Measurements from ENCODE around the gene SEMA6A.

The SEMA6A gene

DNA sequence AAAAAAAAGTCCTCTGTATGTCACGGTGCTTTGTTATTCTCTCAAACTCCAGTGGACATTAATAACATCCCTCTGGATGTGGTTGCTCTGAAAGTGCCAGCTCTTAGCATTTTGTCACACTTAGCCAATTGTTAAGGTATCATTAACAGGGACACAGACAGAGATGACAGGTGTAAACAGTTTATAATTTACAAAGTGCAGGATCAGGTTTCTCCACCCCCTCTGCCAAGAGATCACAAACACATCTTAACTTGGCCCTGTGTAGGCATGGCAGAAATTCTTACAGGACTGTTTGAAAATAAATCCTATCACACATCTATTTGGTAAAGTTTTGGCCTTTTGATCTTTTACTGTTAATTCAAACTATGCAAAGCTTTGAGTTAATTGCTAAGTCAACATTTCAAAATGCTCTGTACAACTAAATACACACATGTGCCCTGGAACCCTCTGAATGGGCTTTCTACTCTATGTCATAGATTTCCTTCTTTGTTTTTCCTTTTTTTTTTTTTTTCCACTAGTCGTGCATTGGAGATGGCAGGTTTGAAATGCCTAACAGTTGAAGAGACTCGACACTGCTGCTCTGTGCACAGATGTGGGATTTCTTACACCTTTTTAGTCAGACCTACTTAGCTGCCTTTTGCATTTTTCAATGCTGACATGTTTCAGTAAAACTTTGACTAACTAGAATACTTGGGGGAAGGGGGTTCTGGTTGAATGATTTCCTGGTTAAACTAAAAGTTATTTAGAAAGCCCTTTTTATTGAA, 41.7 kb downstream of the SEMA6A start:
- H3K79me2 ChIP-seq (ENCODE audit: control insufficient read depth, insufficient read depth, low read length, unreplicated experiment) = no peaks in the 10 kb centered on the region
- H3K36me3 ChIP-seq (ENCODE audit: insufficient read depth, low read length) = no peaks in the 10 kb centered on the region
- no peak overlapping the region for H3K27ac ChIP-seq (ENCODE audit: low read depth, low read length)
- no peak overlapping the region for H2AFZ ChIP-seq (ENCODE audit: low read length, unreplicated experiment)
- H3K4me3 ChIP-seq (ENCODE audit: low read depth, low read length) = no peak overlapping the region
- H3K4me1 ChIP-seq (ENCODE audit: control insufficient read depth, insufficient read depth, low read length, unreplicated experiment) = no peaks in the 10 kb centered on the region
- H3K27me3 ChIP-seq (ENCODE audit: insufficient read depth, low read length) = peaks cover 11% of the 10 kb centered on the region; the same call in 1 of the 2 replicates

DNA sequence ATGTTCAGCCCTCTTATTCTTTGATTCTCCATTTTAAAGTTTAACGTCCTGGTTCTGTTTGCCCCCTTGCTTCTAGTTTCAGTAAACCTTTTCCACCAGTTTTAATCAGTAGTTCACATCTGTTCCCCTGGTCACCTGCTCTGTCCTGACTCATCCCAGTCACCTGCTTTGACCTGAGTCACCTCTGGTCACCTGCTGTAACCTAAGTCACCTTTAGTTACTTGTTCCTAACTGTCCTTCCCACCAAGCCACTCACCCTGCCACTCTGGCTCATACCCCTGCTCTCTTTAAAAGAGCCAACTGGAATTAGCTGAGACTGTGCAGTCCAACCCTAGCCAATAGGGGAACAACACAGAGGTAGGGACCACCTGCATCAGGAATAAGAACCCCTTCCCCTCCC, 43.0 kb downstream of the SEMA6A start:
- Histone ChIP-seq H3K79me2 (ENCODE audit: control insufficient read depth, insufficient read depth, low read length, unreplicated experiment) (no peaks in the 10 kb centered on the region), H2AFZ (ENCODE audit: low read length, unreplicated experiment) (no peak overlapping the region), H3K4me3 (ENCODE audit: low read depth, low read length) (no peak overlapping the region), H3K36me3 (ENCODE audit: insufficient read depth, low read length) (no peaks in the 10 kb centered on the region), H3K27me3 (ENCODE audit: insufficient read depth, low read length) (peaks cover 15% of the 10 kb centered on the region), H3K27ac (ENCODE audit: low read depth, low read length) (no peak overlapping the region), H3K4me1 (ENCODE audit: control insufficient read depth, insufficient read depth, low read length, unreplicated experiment) (no peaks in the 10 kb centered on the region)

DNA sequence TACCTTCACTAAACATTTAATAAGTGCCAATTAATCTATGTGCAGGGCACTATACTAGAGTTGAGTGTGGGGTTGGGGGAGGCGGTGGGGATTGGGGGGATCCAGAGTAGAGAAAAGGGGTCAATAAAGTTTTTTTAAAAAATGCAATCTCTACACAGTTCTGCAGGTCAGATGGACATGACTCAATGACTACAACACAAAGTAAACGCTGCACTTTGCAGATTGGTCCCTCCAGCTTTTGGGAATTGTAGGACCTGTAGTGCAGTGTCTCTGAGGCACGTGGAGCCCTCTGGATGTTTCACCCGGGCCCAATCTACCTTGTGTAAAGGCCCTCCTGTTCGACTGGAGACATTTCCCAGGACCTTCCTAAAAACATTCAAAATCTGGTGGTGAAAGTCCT, 43.5 kb downstream of the SEMA6A start:
- Histone ChIP-seq H3K4me3 (ENCODE audit: low read depth, low read length) (no peak overlapping the region), H3K4me1 (ENCODE audit: control insufficient read depth, insufficient read depth, low read length, unreplicated experiment) (no peaks in the 10 kb centered on the region), H3K36me3 (ENCODE audit: insufficient read depth, low read length) (no peaks in the 10 kb centered on the region), H2AFZ (ENCODE audit: low read length, unreplicated experiment) (no peak overlapping the region), H3K27ac (ENCODE audit: low read depth, low read length) (no peak overlapping the region), H3K79me2 (ENCODE audit: control insufficient read depth, insufficient read depth, low read length, unreplicated experiment) (no peaks in the 10 kb centered on the region), H3K27me3 (ENCODE audit: insufficient read depth, low read length) (peaks cover 15% of the 10 kb centered on the region)

DNA sequence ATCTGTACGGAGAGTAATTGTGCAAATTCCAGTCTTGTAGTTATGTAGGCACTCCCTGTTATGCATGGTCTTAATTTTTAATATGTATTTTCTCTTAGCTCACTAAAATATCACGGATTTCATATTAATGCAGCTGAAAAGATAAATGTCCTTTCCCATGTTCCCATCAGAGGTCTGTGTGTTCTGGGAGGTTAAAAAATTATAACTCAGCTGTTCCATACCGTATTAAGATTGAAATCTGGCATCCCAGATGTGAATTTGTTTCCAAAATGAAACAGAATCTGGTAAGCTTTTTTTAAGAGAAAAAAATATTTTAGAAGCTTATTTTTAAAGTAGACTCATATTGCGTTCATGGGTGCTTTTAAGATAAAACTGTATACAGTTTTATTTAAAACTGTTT, 44.3 kb downstream of the SEMA6A start:
- H3K27ac ChIP-seq (ENCODE audit: low read depth, low read length) = no peak overlapping the region
- no peaks in the 10 kb centered on the region for H3K79me2 ChIP-seq (ENCODE audit: control insufficient read depth, insufficient read depth, low read length, unreplicated experiment)
- no peaks in the 10 kb centered on the region for H3K4me1 ChIP-seq (ENCODE audit: control insufficient read depth, insufficient read depth, low read length, unreplicated experiment)
- no peaks in the 10 kb centered on the region for H3K36me3 ChIP-seq (ENCODE audit: insufficient read depth, low read length)
- peaks cover 15% of the 10 kb centered on the region for H3K27me3 ChIP-seq (ENCODE audit: insufficient read depth, low read length)
- no peak overlapping the region for H2AFZ ChIP-seq (ENCODE audit: low read length, unreplicated experiment)
- no peak overlapping the region for H3K4me3 ChIP-seq (ENCODE audit: low read depth, low read length)

DNA sequence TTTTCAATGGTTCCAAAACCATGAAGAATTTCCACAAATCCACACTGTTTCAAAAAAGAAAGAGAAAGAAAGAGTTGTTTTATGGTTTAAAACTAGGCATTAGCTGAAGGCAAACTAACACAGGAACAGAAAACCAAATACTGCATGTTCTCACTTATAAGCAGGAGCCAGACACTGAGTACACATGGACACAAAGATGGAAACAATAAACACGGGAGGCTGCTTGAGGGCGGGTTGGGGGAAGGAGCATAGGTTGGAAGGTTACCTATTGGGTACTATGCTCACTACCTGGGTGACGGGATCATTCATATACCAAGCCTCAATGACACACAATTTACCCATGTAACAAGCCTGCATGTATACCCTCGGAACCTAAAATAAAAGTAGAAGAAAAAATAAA, 45.0 kb downstream of the SEMA6A start:
- Histone ChIP-seq H3K27me3 (ENCODE audit: insufficient read depth, low read length) (peaks cover 15% of the 10 kb centered on the region), H3K4me3 (ENCODE audit: low read depth, low read length) (no peak overlapping the region), H2AFZ (ENCODE audit: low read length, unreplicated experiment) (no peak overlapping the region), H3K4me1 (ENCODE audit: control insufficient read depth, insufficient read depth, low read length, unreplicated experiment) (no peaks in the 10 kb centered on the region), H3K36me3 (ENCODE audit: insufficient read depth, low read length) (no peaks in the 10 kb centered on the region), H3K79me2 (ENCODE audit: control insufficient read depth, insufficient read depth, low read length, unreplicated experiment) (no peaks in the 10 kb centered on the region), H3K27ac (ENCODE audit: low read depth, low read length) (no peak overlapping the region)

DNA sequence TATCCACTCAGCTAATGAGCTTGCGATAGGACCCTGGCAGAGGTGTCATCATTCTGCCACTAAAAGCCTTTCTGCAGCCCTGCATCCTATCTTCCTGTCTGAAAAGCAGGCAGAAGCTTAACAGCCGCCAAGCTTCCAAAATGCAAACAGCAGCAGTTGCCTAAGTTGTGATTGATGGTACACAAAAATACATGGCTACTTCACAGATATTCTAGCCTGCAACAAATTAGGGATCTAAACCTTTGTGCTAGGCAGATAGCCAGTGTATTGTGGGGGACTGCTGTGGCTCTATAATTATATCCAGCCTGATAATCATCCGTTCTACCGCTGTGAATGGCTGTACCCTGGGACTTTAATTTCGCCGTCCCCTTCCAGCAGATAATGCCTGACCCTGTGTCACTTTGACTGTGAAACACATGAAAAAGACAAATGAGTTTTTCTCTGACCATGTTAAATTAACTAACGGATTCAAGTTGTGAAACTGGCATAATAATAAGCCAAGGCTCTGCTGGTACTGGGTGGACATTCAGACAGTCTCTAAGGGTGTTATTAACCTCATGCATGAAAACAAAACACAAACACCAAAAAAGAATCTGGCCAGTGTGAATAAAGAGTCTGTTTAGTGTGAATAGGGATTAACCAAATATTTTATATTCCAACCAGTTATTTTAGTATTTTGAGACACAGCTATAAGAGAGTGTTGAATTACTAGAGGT, 45.9 kb downstream of the SEMA6A start:
- H3K36me3 ChIP-seq (ENCODE audit: insufficient read depth, low read length) = no peaks in the 10 kb centered on the region
- H3K27me3 ChIP-seq (ENCODE audit: insufficient read depth, low read length) = peaks cover 15% of the 10 kb centered on the region
- H3K79me2 ChIP-seq (ENCODE audit: control insufficient read depth, insufficient read depth, low read length, unreplicated experiment) = no peaks in the 10 kb centered on the region
- H3K4me1 ChIP-seq (ENCODE audit: control insufficient read depth, insufficient read depth, low read length, unreplicated experiment) = no peaks in the 10 kb centered on the region
- H2AFZ ChIP-seq (ENCODE audit: low read length, unreplicated experiment) = no peak overlapping the region
- H3K4me3 ChIP-seq (ENCODE audit: low read depth, low read length) = no peak overlapping the region
- no peak overlapping the region for H3K27ac ChIP-seq (ENCODE audit: low read depth, low read length)

DNA sequence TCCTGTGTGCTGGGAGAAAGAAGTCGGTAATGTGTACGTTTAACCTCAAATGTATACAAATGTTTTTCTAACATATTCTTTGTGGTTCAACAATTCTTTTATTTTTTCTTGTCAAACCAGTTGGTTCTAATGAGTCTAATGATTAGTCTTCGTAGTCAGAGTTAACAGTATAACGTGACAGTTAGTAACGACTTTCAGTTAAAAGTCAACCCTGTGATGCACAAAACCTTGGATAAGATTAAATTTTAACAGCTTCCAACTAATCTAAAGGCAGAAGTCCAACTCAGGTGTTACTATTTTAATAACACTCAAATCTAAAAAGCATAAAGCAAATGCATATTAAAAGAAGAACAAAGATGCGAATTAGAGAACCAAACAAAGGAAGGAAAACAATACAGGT, 47.0 kb downstream of the SEMA6A start:
- no peak overlapping the region for H3K27ac ChIP-seq (ENCODE audit: low read depth, low read length)
- no peak overlapping the region for H3K4me3 ChIP-seq (ENCODE audit: low read depth, low read length)
- H2AFZ ChIP-seq (ENCODE audit: low read length, unreplicated experiment) = no peak overlapping the region
- H3K36me3 ChIP-seq (ENCODE audit: insufficient read depth, low read length) = no peaks in the 10 kb centered on the region
- H3K4me1 ChIP-seq (ENCODE audit: control insufficient read depth, insufficient read depth, low read length, unreplicated experiment) = no peaks in the 10 kb centered on the region
- H3K27me3 ChIP-seq (ENCODE audit: insufficient read depth, low read length) = peaks cover 15% of the 10 kb centered on the region
- no peaks in the 10 kb centered on the region for H3K79me2 ChIP-seq (ENCODE audit: control insufficient read depth, insufficient read depth, low read length, unreplicated experiment)

DNA sequence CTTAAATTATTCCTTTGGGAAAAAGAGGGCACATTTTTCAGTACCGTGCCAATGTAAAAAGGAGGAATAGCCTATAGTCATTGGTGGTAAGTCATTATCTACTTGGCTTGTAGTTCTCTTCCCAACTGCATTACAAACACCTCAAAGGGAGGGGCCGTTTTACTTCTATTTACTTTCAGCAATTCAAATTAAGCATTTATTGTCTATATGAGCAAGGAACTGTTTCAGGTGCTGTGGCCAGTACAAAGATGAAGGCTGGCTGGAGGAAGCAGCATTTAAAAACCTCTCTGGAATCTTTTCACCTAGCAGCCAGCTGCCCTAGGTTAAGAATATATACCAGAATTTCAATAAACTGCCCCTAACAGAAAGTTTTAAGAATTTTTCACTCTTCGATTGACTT, 48.9 kb downstream of the SEMA6A start:
- H3K27ac ChIP-seq (ENCODE audit: low read depth, low read length) = no peak overlapping the region
- H3K4me3 ChIP-seq (ENCODE audit: low read depth, low read length) = no peak overlapping the region
- no peak overlapping the region for H2AFZ ChIP-seq (ENCODE audit: low read length, unreplicated experiment)
- no peaks in the 10 kb centered on the region for H3K4me1 ChIP-seq (ENCODE audit: control insufficient read depth, insufficient read depth, low read length, unreplicated experiment)
- H3K36me3 ChIP-seq (ENCODE audit: insufficient read depth, low read length) = no peaks in the 10 kb centered on the region
- peaks cover 15% of the 10 kb centered on the region for H3K27me3 ChIP-seq (ENCODE audit: insufficient read depth, low read length)
- no peaks in the 10 kb centered on the region for H3K79me2 ChIP-seq (ENCODE audit: control insufficient read depth, insufficient read depth, low read length, unreplicated experiment)

DNA sequence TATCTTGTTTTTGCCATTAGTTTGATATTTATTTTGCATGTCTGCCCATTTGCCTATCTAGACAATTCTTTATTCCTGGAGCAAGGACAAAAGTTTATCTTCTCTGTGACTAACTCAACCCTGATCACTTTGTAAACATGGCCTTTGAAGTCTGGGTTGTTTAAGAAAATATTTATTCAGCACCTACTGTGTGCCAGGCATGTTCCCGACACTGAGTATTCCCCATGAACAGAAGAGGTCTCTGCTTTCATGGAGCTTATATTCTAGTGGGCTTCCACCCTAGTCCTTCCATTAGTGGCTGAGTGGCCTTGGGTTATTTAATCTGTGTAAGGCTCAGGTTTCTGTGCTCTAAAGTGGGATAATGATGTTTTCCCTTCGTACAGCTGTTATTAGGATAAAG, 49.7 kb downstream of the SEMA6A start:
- Histone ChIP-seq H3K36me3 (ENCODE audit: insufficient read depth, low read length) (no peaks in the 10 kb centered on the region), H3K27me3 (ENCODE audit: insufficient read depth, low read length) (peaks cover 15% of the 10 kb centered on the region), H3K4me3 (ENCODE audit: low read depth, low read length) (no peak overlapping the region), H3K79me2 (ENCODE audit: control insufficient read depth, insufficient read depth, low read length, unreplicated experiment) (no peaks in the 10 kb centered on the region), H2AFZ (ENCODE audit: low read length, unreplicated experiment) (no peak overlapping the region), H3K4me1 (ENCODE audit: control insufficient read depth, insufficient read depth, low read length, unreplicated experiment) (no peaks in the 10 kb centered on the region), H3K27ac (ENCODE audit: low read depth, low read length) (no peak overlapping the region)

DNA sequence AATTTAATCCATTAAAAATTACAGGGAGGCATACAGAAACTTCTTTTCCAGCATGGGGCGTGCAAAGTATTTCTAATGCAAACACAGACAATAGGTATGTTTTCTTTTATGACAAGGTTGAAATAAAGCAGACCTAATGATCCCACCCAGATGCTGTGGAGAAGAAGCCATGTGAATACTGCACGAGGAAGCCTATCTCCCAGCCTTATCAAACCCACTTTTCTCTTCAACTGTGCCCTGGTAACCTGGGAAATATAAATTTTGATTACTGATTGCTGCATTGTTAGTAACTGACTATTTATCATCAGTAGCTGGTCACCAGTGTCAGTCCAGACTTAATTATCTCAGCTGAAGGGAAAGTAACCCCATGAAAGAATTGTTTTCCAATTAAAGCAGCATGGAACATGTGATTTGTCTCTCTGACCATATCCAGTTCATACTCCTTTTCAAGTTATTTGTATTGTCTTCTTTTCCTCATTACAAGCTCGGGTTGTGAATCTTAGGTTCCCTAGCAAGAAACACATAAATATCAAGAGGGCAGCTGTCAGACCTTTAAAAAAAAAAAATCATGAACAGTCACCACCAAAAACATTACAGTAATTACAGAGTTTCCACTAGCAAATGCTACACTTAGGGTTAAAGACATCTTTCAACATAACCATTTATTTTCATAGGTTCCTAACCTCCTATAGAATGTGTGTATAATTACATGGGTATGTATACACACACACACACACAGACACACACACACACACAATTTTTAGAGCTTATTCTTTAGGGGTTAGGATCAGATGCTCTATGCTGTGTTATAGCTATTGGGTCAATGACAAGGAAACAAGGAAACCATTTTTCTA, 50.3 kb downstream of the SEMA6A start:
- Histone ChIP-seq H3K4me3 (ENCODE audit: low read depth, low read length) (no peak overlapping the region), H3K36me3 (ENCODE audit: insufficient read depth, low read length) (no peaks in the 10 kb centered on the region), H3K79me2 (ENCODE audit: control insufficient read depth, insufficient read depth, low read length, unreplicated experiment) (no peaks in the 10 kb centered on the region), H3K27ac (ENCODE audit: low read depth, low read length) (no peak overlapping the region), H3K4me1 (ENCODE audit: control insufficient read depth, insufficient read depth, low read length, unreplicated experiment) (no peaks in the 10 kb centered on the region), H3K27me3 (ENCODE audit: insufficient read depth, low read length) (peaks cover 11% of the 10 kb centered on the region), H2AFZ (ENCODE audit: low read length, unreplicated experiment) (no peak overlapping the region)
